H1 (cell line): ENCODE measurements around the gene SLC52A1. TPM values are rescaled to one million over a fixed set of nuclear protein-coding genes. Genes with fewer than 3 reads are reported as not detected.

Source experiments
- CTCF ChIA-PET: fragments of 300-600 bp; sonication (Branson Sonifier 250); formaldehyde crosslinking; loops from one replicate; lab custom pipeline; 2021; ENCODE audit not compliant: partially characterized antibody; lab: Charles Lee
- POLR2A ChIA-PET: fragments of 300-600 bp; sonication (Branson Sonifier 250); formaldehyde crosslinking; loops from one replicate; lab custom pipeline; 2021; ENCODE audit warnings: inconsistent platforms; ENCODE audit not compliant: partially characterized antibody; lab: Charles Lee
- DNase-seq, 2 experiments: peaks; one replicate each; pipeline versions ENCODE4 v3.0.0 to v3.0.0-alpha.2; 2010 to 2022; ENCODE audit warnings: low spot score in 2 of 2, low read depth in 1 of 2, mixed read lengths in 1 of 2
- FAIRE-seq: peaks from 2 replicates; lab custom pipeline; 2011; peaks lifted over from hg19 to GRCh38; lab: Jason Lieb, UNC
- H2AFZ ChIP-seq: 2 replicates; pipeline ENCODE4 v1.8.1; 2012; ENCODE audit warnings: low read length, inconsistent platforms
- H2AK5ac ChIP-seq: 2 replicates; pipeline ENCODE4 v1.6.1; 2013; ENCODE audit warnings: low read depth, low read length
- H2BK120ac ChIP-seq: replicated peaks from 2 replicates; pipeline ENCODE3; 2013; ENCODE audit warnings: low read depth, low read length, inconsistent platforms
- H2BK12ac ChIP-seq: 2 replicates; pipeline ENCODE4 v1.6.1; 2013; ENCODE audit warnings: low read depth, low read length
- H2BK15ac ChIP-seq: 2 replicates; pipeline ENCODE4 v1.6.1; 2013; ENCODE audit warnings: low read length
- H2BK20ac ChIP-seq: 2 replicates; pipeline ENCODE4 v1.6.1; 2013; ENCODE audit warnings: low read length
- H2BK5ac ChIP-seq: 2 replicates; pipeline ENCODE4 v1.6.1; 2013; ENCODE audit warnings: low read depth, low read length
- H3K14ac ChIP-seq: 2 replicates; pipeline ENCODE4 v1.6.1; 2013; ENCODE audit warnings: inconsistent platforms; ENCODE audit not compliant: insufficient read length
- H3K18ac ChIP-seq: 2 replicates; pipeline ENCODE4 v1.6.1; 2013; ENCODE audit warnings: low read length; ENCODE audit errors: extremely low read depth
- H3K23ac ChIP-seq: 2 replicates; pipeline ENCODE4 v1.6.1; 2013; ENCODE audit warnings: inconsistent platforms; ENCODE audit not compliant: insufficient read length
- H3K23me2 ChIP-seq: 2 replicates; pipeline ENCODE4 v1.6.1; 2013; ENCODE audit warnings: low read depth, low read length
- H3K27ac ChIP-seq: 2 replicates; pipeline ENCODE4 v1.6.1; 2011; ENCODE audit warnings: low read depth, low read length, inconsistent platforms
- H3K27me3 ChIP-seq, 4 experiments: replicated peaks in 1 of 4; 1 replicate in 1 of 4; 2 replicates in 3 of 4; pipeline versions ENCODE4 v1.6.1 to v1.8.1; 2011 to 2013; ENCODE audit warnings: low read length in 3 of 4, mild to moderate bottlenecking in 3 of 4, inconsistent platforms in 2 of 4, mixed read lengths in 2 of 4, moderate library complexity in 1 of 4; ENCODE audit not compliant: control insufficient read depth in 3 of 4, insufficient read depth in 3 of 4; ENCODE audit errors: extremely low read depth in 1 of 4
- H3K36me3 ChIP-seq, 4 experiments: 2 replicates each; pipeline versions ENCODE4 v1.6.1 to v1.8.1; 2011 to 2013; ENCODE audit warnings: mild to moderate bottlenecking in 4 of 4, low read length in 3 of 4, moderate library complexity in 2 of 4, control low read depth in 1 of 4, inconsistent platforms in 1 of 4; ENCODE audit not compliant: insufficient read depth in 4 of 4, control insufficient read depth in 2 of 4
- H3K4ac ChIP-seq: replicated peaks from 2 replicates; pipeline ENCODE3; 2013; ENCODE audit warnings: low read length, low read depth, mixed read lengths, inconsistent platforms; ENCODE audit not compliant: insufficient read length
- H3K4me1 ChIP-seq, 4 experiments: replicated peaks in 1 of 4; 1 replicate in 1 of 4; 2 replicates in 3 of 4; pipeline versions ENCODE4 v1.6.1 to v1.8.1; 2011 to 2013; ENCODE audit warnings: low read length in 3 of 4, inconsistent platforms in 2 of 4, mixed read lengths in 1 of 4; ENCODE audit not compliant: insufficient read depth in 4 of 4, control insufficient read depth in 3 of 4
- H3K4me2 ChIP-seq, 2 experiments: 2 replicates each; pipeline versions ENCODE4 v1.6.1 to v1.8.1; 2011 to 2013; ENCODE audit warnings: low read depth in 2 of 2, low read length in 2 of 2, control low read depth in 1 of 2, inconsistent platforms in 1 of 2, mild to moderate bottlenecking in 1 of 2; ENCODE audit not compliant: insufficient read depth in 1 of 2
- H3K4me3 ChIP-seq, 4 experiments: fragments of 200-600, 300-600 bp in 1 of 4; sonication (generic), shearing (Covaris generic), sonication (Bioruptor Twin) in 1 of 4; 2 replicates each; pipeline versions ENCODE4 v1.5.1 to v1.8.1; 2011 to 2016; ENCODE audit warnings: low read length in 4 of 4, low read depth in 3 of 4, control low read depth in 2 of 4, inconsistent platforms in 2 of 4, mild to moderate bottlenecking in 2 of 4, mixed read lengths in 1 of 4, moderate library complexity in 1 of 4; ENCODE audit not compliant: insufficient read depth in 2 of 4; ENCODE audit errors: extremely low read depth in 1 of 4
- H3K56ac ChIP-seq: replicated peaks from 2 replicates; pipeline ENCODE3; 2013; ENCODE audit warnings: low read depth, mild to moderate bottlenecking, mixed read lengths, low read length, inconsistent platforms; ENCODE audit not compliant: insufficient read length
- H3K79me1 ChIP-seq: 2 replicates; pipeline ENCODE4 v1.6.1; 2013; ENCODE audit warnings: low read depth, low read length, control low read depth
- H3K79me2 ChIP-seq, 2 experiments: 2 replicates each; pipeline versions ENCODE4 v1.6.1 to v1.8.1; 2012 to 2013; ENCODE audit warnings: low read length in 2 of 2, mild to moderate bottlenecking in 2 of 2, inconsistent platforms in 1 of 2; ENCODE audit not compliant: insufficient read depth in 2 of 2, control insufficient read depth in 1 of 2
- H3K9ac ChIP-seq, 4 experiments: replicated peaks in 1 of 4; 1 replicate in 1 of 4; 2 replicates in 3 of 4; pipeline versions ENCODE4 v1.6.1 to v1.8.1; 2011 to 2013; ENCODE audit warnings: low read depth in 3 of 4, low read length in 3 of 4, control low read depth in 2 of 4, mild to moderate bottlenecking in 2 of 4, moderate library complexity in 2 of 4, inconsistent platforms in 1 of 4; ENCODE audit errors: extremely low read depth in 1 of 4
- H3K9me3 ChIP-seq, 2 experiments: 2 replicates each; pipeline versions ENCODE4 v1.6.1 to v1.8.1; 2012 to 2013; ENCODE audit warnings: mild to moderate bottlenecking in 2 of 2, moderate library complexity in 2 of 2, control low read depth in 1 of 2, inconsistent platforms in 1 of 2, low read depth in 1 of 2, low read length in 1 of 2, mixed read lengths in 1 of 2; ENCODE audit not compliant: insufficient read depth in 2 of 2
- H4K20me1 ChIP-seq, 2 experiments: replicated peaks in 1 of 2; 2 replicates each; pipeline versions ENCODE3 to v1.8.1; 2011 to 2013; ENCODE audit warnings: inconsistent platforms in 2 of 2, low read length in 2 of 2, mild to moderate bottlenecking in 1 of 2; ENCODE audit not compliant: insufficient read depth in 2 of 2, control insufficient read depth in 1 of 2
- H4K5ac ChIP-seq: 2 replicates; pipeline ENCODE4 v1.6.1; 2013; ENCODE audit warnings: low read length, low read depth, mixed read lengths, inconsistent platforms; ENCODE audit not compliant: insufficient read length
- H4K8ac ChIP-seq: 2 replicates; pipeline ENCODE4 v1.8.0; 2013; ENCODE audit warnings: mild to moderate bottlenecking, moderate library complexity, low read length, inconsistent platforms; ENCODE audit not compliant: insufficient read depth; ENCODE audit errors: extremely low read depth
- H4K91ac ChIP-seq: replicated peaks from 2 replicates; pipeline ENCODE3; 2013; ENCODE audit warnings: low read length, mixed read lengths, inconsistent platforms; ENCODE audit not compliant: insufficient read length
- BCL11A ChIP-seq, 2 experiments: IDR thresholded peaks; one replicate each; pipeline ENCODE4 v1.6.1; 2011; ENCODE audit warnings: low read depth in 2 of 2, low read length in 2 of 2, mild to moderate bottlenecking in 2 of 2
- EGR1 ChIP-seq: IDR thresholded peaks from 2 replicates; pipeline ENCODE4 v1.6.1; 2011; ENCODE audit warnings: low read depth, low read length, borderline replicate concordance
- EP300 ChIP-seq, 2 experiments: IDR thresholded peaks; 1 replicate in 1 of 2; 2 replicates in 1 of 2; pipeline ENCODE4 v1.6.1; 2011 to 2012; ENCODE audit warnings: low read depth in 2 of 2, low read length in 2 of 2, mild to moderate bottlenecking in 2 of 2, borderline replicate concordance in 1 of 2, inconsistent platforms in 1 of 2, moderate library complexity in 1 of 2
- KDM1A ChIP-seq: fragments of 200-600, 300-600 bp; sonication (generic); IDR thresholded peaks from 2 replicates; pipeline ENCODE4 v1.7.1; 2016; ENCODE audit warnings: mild to moderate bottlenecking, low read length, borderline replicate concordance
- TAF7 ChIP-seq: optimal IDR thresholded peaks from 2 replicates; pipeline ENCODE3; 2011; ENCODE audit warnings: low read depth, mild to moderate bottlenecking, inconsistent platforms, low read length, moderate library complexity, borderline replicate concordance
- USF2 ChIP-seq: IDR thresholded peaks from 2 replicates; pipeline ENCODE4 v1.6.1; 2011; ENCODE audit warnings: low read length, improper control_type of control experiment
- WGBS, 2 experiments: shearing (Covaris generic) in 1 of 2; methylation state at CpG; one replicate each; pipeline versions ENCODE4 v1.1.6 to v1.1.7; 2013 to 2015; ENCODE audit warnings: low lambda C conversion rate in 2 of 2, mixed read lengths in 2 of 2, inconsistent platforms in 1 of 2, low coverage in 1 of 2, missing lambda C conversion rate in 1 of 2; ENCODE audit not compliant: insufficient replicate concordance in 2 of 2, insufficient coverage in 1 of 2, insufficient read length in 1 of 2; ENCODE audit errors: extremely low coverage in 1 of 2, missing lambda C conversion rate in 1 of 2; 5-methylcytosine and 5-hydroxymethylcytosine counted together
- polyA plus RNA-seq, 7 experiments: library from polyadenylated mRNA; depleted of rRNA in 3 of 7; stranded (reverse) in 5 of 7; unstranded in 2 of 7; fragments of >200 nt in 5 of 7; fragments of 200-250 nt in 2 of 7; gene quantifications; 1 replicate in 5 of 7; 2 replicates in 1 of 7; 4 replicates in 1 of 7; pipeline versions ENCODE4 v1.2.1 to v1.2.3, GENCODE V29; 2011 to 2013; ENCODE audit warnings: missing spikeins in 2 of 7, mixed read lengths in 2 of 7
- total RNA-seq: library from RNA; stranded (reverse); fragmentation: NEBNext Ultra II Directional; extraction: Animal tissue kit (Norgen Biotek cat#: 25700); gene quantifications from 2 replicates; pipeline ENCODE4 v1.2.1, GENCODE V29; 2021
- TF ChIP-seq, protein P1 (sequence below), 3 experiments: IDR thresholded peaks; 1 replicate in 2 of 3; 2 replicates in 1 of 3; pipeline versions ENCODE4 v1.5.1 to v1.6.1; 2011; ENCODE audit warnings: low read length in 3 of 3, mild to moderate bottlenecking in 3 of 3, inconsistent platforms in 2 of 3, low read depth in 1 of 3, moderate library complexity in 1 of 3; ENCODE audit not compliant: insufficient read depth in 1 of 3; ENCODE audit errors: control extremely low read depth in 1 of 3

Gene SLC52A1
- total and polyA plus RNA-seq, 2 of the 8 experiments (the other 6 are each of a cell fraction or from before 2014, with no cell fraction given): 0.61 to 0.67 TPM

DNA sequence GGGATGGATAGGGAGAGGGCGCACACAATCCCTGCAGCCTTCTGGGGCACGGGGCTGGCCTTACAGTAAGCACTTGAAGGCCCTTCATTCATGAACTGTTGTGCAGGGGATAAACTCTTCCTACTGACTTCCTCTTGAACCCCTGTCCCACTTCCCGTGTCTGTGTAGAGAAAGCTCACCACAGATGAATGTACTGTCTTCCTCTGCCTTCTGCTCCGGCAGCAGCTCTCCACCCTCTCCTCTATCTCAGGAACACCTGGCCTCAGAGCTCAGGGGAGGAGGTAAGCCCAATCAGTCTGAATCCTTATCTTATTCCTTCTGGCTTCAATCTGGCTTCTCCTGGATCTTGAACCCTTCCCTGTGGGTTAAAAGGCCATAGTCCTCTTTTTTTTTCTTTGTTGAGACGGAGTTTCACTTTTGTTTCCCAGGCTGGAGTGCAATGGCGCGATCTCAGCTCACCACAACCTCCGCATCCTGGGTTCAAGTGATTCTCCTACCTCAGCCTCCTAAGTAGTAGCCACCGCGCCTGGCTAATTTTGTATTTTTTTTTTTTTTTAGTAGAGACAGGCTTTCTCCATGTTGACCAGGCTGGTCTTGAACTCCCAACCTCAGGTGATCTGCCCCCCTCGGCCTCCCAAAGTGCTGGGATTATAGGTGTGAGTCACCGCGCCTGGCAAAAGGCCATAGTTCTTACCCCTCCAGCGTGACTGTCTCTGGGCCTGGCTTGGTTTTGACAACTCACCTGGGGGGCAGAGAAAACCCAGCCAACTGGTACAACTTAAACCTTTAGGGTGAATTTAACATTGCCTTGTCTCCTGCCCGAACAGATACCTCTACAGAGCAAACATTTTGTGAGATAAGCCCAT is 7.2 kb upstream of the SLC52A1 start:
- no peaks in the 10 kb centered on the region for H3K79me2 ChIP-seq
- ChIA-PET CTCF (interaction anchor here (0.6 to 1.4 kb wide), 3 partner anchors 13 to 374 kb away, joined by 3 to 5 read pairs (median 3); no protein-coding TSS in a partner anchor), POLR2A (interaction anchor here (1.3 kb wide), 1 partner anchor 96 kb away, joined by 3 read pairs; no protein-coding TSS in a partner anchor)
- WGBS, 2 experiments: 87% methylated on average over 14 of the region's 15 CpGs; no CpG with 5 or more reads in 1 of the 2 experiments
- no peaks in the 10 kb centered on the region for H4K20me1 ChIP-seq
- no peaks in the 10 kb centered on the region for H3K36me3 ChIP-seq
- H4K8ac ChIP-seq: no peak overlapping the region
- no peaks in the 10 kb centered on the region for H3K27me3 ChIP-seq
- no peaks in the 10 kb centered on the region for H3K9me3 ChIP-seq
- no peak overlapping the region for H4K5ac ChIP-seq
- no peak overlapping the region for H3K27ac ChIP-seq
- no peak overlapping the region for H2BK12ac ChIP-seq
- H3K4me3 ChIP-seq: no peak overlapping the region
- H2BK15ac ChIP-seq: no peak overlapping the region
- H2BK20ac ChIP-seq: no peak overlapping the region
- H3K56ac ChIP-seq: no peak overlapping the region
- H3K14ac ChIP-seq: no peak overlapping the region
- no peaks in the 10 kb centered on the region for H3K4me1 ChIP-seq
- H3K9ac ChIP-seq: no peak overlapping the region
- H2AK5ac ChIP-seq: no peak overlapping the region
- H2AFZ ChIP-seq: no peak overlapping the region
- no peak overlapping the region for H3K4ac ChIP-seq
- no peak overlapping the region for H3K4me2 ChIP-seq
- no peak overlapping the region for H4K91ac ChIP-seq
- DNase-seq: no peak
- H3K23me2 ChIP-seq: no peaks in the 10 kb centered on the region
- FAIRE-seq: no peak
- H2BK120ac ChIP-seq: no peak overlapping the region
- H3K79me1 ChIP-seq: no peaks in the 10 kb centered on the region
- H3K18ac ChIP-seq: no peak overlapping the region
- no peak overlapping the region for H2BK5ac ChIP-seq
- H3K23ac ChIP-seq: no peak overlapping the region
- TF ChIP-seq EGR1: no peak
- TF ChIP-seq, protein P1, sequence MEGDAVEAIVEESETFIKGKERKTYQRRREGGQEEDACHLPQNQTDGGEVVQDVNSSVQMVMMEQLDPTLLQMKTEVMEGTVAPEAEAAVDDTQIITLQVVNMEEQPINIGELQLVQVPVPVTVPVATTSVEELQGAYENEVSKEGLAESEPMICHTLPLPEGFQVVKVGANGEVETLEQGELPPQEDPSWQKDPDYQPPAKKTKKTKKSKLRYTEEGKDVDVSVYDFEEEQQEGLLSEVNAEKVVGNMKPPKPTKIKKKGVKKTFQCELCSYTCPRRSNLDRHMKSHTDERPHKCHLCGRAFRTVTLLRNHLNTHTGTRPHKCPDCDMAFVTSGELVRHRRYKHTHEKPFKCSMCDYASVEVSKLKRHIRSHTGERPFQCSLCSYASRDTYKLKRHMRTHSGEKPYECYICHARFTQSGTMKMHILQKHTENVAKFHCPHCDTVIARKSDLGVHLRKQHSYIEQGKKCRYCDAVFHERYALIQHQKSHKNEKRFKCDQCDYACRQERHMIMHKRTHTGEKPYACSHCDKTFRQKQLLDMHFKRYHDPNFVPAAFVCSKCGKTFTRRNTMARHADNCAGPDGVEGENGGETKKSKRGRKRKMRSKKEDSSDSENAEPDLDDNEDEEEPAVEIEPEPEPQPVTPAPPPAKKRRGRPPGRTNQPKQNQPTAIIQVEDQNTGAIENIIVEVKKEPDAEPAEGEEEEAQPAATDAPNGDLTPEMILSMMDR (IDR thresholded peaks at IDR 0.05; ENCODE audit: control extremely low read depth in 1 of 3, insufficient read depth in 1 of 3, low read depth in 1 of 3, low read length in 3 of 3): no peak
- TF ChIP-seq TAF7: no peak
- TF ChIP-seq EP300 (IDR thresholded peaks at IDR 0.05; ENCODE audit: borderline replicate concordance in 1 of 2, low read depth in 2 of 2, low read length in 2 of 2): no peak
- no peak for TF ChIP-seq USF2
- TF ChIP-seq BCL11A (IDR thresholded peaks at IDR 0.05; ENCODE audit: low read depth in 2 of 2, low read length in 2 of 2): no peak
- TF ChIP-seq KDM1A: no peak
